ENCODE measurements around the gene DYNC1I1.

GRCh38 chr7:95881597-95881996 lies 109.2 kb downstream of the DYNC1I1 start:
- TF ChIP-seq POLR2AphosphoS5 (IDR thresholded peaks at IDR 0.05; ENCODE audit: low read depth) (no peak), EZH2 (IDR thresholded peaks at IDR 0.05; ENCODE audit: low read depth, unreplicated experiment) (no peak), CTCF (conservative IDR thresholded peaks at IDR 0.05; ENCODE audit: low read depth in 2 of 2) (no peak), JUNB (IDR thresholded peaks at IDR 0.05; ENCODE audit: unreplicated experiment) (no peak)

Measured in GM23338 (cell line).